Immature natural killer cell (primary cell): ENCODE measurements around the gene ANKMY1. TPM values are rescaled to one million over a fixed set of nuclear protein-coding genes. Genes with fewer than 3 reads are reported as not detected.
A peak's percentile ranks its signal among the peaks of the same experiment; 100 is the strongest.

Source experiments
- DNase-seq, 3 donors: peaks; one replicate each; pipeline ENCODE4 v3.0.0; 2022; ENCODE audit warnings: mixed read lengths in 1 of 3
- H3K27ac Mint-ChIP-seq, 6 donors: one replicate each; pipeline ENCODE4 v1.8.0; 2020; ENCODE audit warnings: mixed read lengths in 6 of 6, mild to moderate bottlenecking in 5 of 6, inconsistent platforms in 4 of 6, moderate library complexity in 3 of 6
- H3K27me3 Mint-ChIP-seq, 3 donors: one replicate each; pipeline ENCODE4 v1.8.0; 2020 to 2021; ENCODE audit warnings: low read depth in 3 of 3, mild to moderate bottlenecking in 3 of 3, mixed read lengths in 3 of 3, moderate library complexity in 3 of 3, inconsistent platforms in 1 of 3
- H3K36me3 Mint-ChIP-seq, 3 donors: one replicate each; pipeline ENCODE4 v1.8.0; 2020; ENCODE audit warnings: mixed read lengths in 3 of 3, inconsistent platforms in 2 of 3, mild to moderate bottlenecking in 2 of 3
- H3K4me1 Mint-ChIP-seq, 2 donors: one replicate each; pipeline ENCODE4 v1.8.0; 2020; ENCODE audit warnings: inconsistent platforms in 2 of 2, mild to moderate bottlenecking in 2 of 2, mixed read lengths in 2 of 2, moderate library complexity in 1 of 2
- H3K4me3 Mint-ChIP-seq, 5 donors: one replicate each; pipeline ENCODE4 v1.8.0; 2020; ENCODE audit warnings: mild to moderate bottlenecking in 5 of 5, mixed read lengths in 5 of 5, inconsistent platforms in 3 of 5, moderate library complexity in 3 of 5
- H3K9me3 Mint-ChIP-seq, 6 donors: one replicate each; pipeline ENCODE4 v1.8.0; 2020; ENCODE audit warnings: mild to moderate bottlenecking in 6 of 6, mixed read lengths in 6 of 6, inconsistent platforms in 4 of 6, moderate library complexity in 3 of 6
- polyA plus RNA-seq, 3 donors: library from polyadenylated mRNA; unstranded; fragments of 300-500 nt; fragmentation: Illumina TruSeq; gene quantifications; one replicate each; pipeline ENCODE4 v1.2.3, GENCODE V29; 2021

Gene ANKMY1
- polyA plus RNA-seq, 3 donors from 2014 or later = 5.6 to 12.4 (median 7.3) TPM

- no peaks in the 10 kb centered on the region for H3K9me3 Mint-ChIP-seq
- H3K27ac Mint-ChIP-seq = no peak overlapping the region
- DNase-seq = no peak
- H3K4me3 Mint-ChIP-seq = no peak overlapping the region
- peaks cover 32 to 35% of the 10 kb centered on the region in 2 donors for H3K4me1 Mint-ChIP-seq
- H3K27me3 Mint-ChIP-seq = peaks cover 0 to 8% (median 0%) of the 10 kb centered on the region in 3 donors
- H3K36me3 Mint-ChIP-seq = peaks cover 0 to 7% (median 6%) of the 10 kb centered on the region in 3 donors
Measured at GRCh38 chr2:240590681-240591111, 32.9 kb upstream of the ANKMY1 start.

- Mint-ChIP-seq H3K27me3 (peaks cover 0 to 8% (median 0%) of the 10 kb centered on the region in 3 donors), H3K4me1 (peaks cover 38 to 42% of the 10 kb centered on the region in 2 donors), H3K9me3 (no peaks in the 10 kb centered on the region), H3K36me3 (peaks cover 0 to 7% (median 6%) of the 10 kb centered on the region in 3 donors), H3K27ac (no peak overlapping the region), H3K4me3 (no peak overlapping the region)
- DNase-seq = no peak
Measured at GRCh38 chr2:240589850-240590525, 32.2 kb upstream of the ANKMY1 start.

- no peaks in the 10 kb centered on the region for H3K9me3 Mint-ChIP-seq
- H3K36me3 Mint-ChIP-seq = peaks cover 0 to 7% (median 6%) of the 10 kb centered on the region in 3 donors
- H3K27ac Mint-ChIP-seq = peak overlapping the region in 2 of 6 donors; percentile 25 to 49
- no peak for DNase-seq
- H3K4me1 Mint-ChIP-seq = peaks cover 44 to 48% of the 10 kb centered on the region in 2 donors
- no peak overlapping the region for H3K4me3 Mint-ChIP-seq
- H3K27me3 Mint-ChIP-seq = peaks cover 0 to 8% (median 0%) of the 10 kb centered on the region in 3 donors
Measured at GRCh38 chr2:240589375-240589774, 31.6 kb upstream of the ANKMY1 start.

GRCh38 chr2:240588669-240589068 is 30.9 kb upstream of the ANKMY1 start:
- Mint-ChIP-seq H3K27me3 (peaks cover 0 to 8% (median 0%) of the 10 kb centered on the region in 3 donors), H3K9me3 (no peaks in the 10 kb centered on the region), H3K4me3 (peak overlapping the region; percentile 2 to 95 (median 83)), H3K4me1 (peaks cover 46 to 52% of the 10 kb centered on the region in 2 donors), H3K27ac (peak overlapping the region in 5 of 6 donors; percentile 8 to 95 (median 47)), H3K36me3 (peaks cover 0 to 7% (median 6%) of the 10 kb centered on the region in 3 donors)
- DNase-seq = no peak

GRCh38 chr2:240588006-240588655 is 30.3 kb upstream of the ANKMY1 start:
- no peak for DNase-seq
- Mint-ChIP-seq H3K36me3 (peaks cover 0 to 7% (median 6%) of the 10 kb centered on the region in 3 donors), H3K4me3 (peak overlapping the region; percentile 83 to 96 (median 95)), H3K27me3 (peaks cover 0 to 8% (median 0%) of the 10 kb centered on the region in 3 donors), H3K27ac (peak overlapping the region; percentile 55 to 95 (median 91)), H3K9me3 (no peaks in the 10 kb centered on the region), H3K4me1 (peaks cover 49 to 57% of the 10 kb centered on the region in 2 donors)

GRCh38 chr2:240586919-240587800 is 29.4 kb upstream of the ANKMY1 start:
- peaks cover 0 to 7% (median 6%) of the 10 kb centered on the region in 3 donors for H3K36me3 Mint-ChIP-seq
- H3K4me3 Mint-ChIP-seq = peak overlapping the region; percentile 83 to 96 (median 95)
- peaks cover 55 to 67% of the 10 kb centered on the region in 2 donors for H3K4me1 Mint-ChIP-seq
- H3K27ac Mint-ChIP-seq = peak overlapping the region; percentile 84 to 95 (median 91)
- DNase-seq = peak; percentile 41 to 59 (median 55)
- peaks cover 0 to 8% (median 0%) of the 10 kb centered on the region in 3 donors for H3K27me3 Mint-ChIP-seq
- H3K9me3 Mint-ChIP-seq = no peaks in the 10 kb centered on the region

GRCh38 chr2:240586198-240586918 is 28.6 kb upstream of the ANKMY1 start, which contains the start of gene CAPN10:
CAPN10 (plus strand) TSS chr2:240586734; CDS start chr2:240586912, 178 bp downstream.
- H3K27ac Mint-ChIP-seq = peak within 1 kb of the TSS; percentile 91 to 97 (median 94)
- H3K36me3 Mint-ChIP-seq = peaks cover 0 to 7% (median 6%) of the 10 kb centered on the region in 3 donors
- peak within 1 kb of the TSS; percentile 93 to 97 (median 96) for H3K4me3 Mint-ChIP-seq
- DNase-seq = peak; percentile 96 to 97 (median 97)
- no peaks in the 10 kb centered on the region for H3K9me3 Mint-ChIP-seq
- peaks cover 0 to 11% (median 0%) of the 10 kb centered on the region in 3 donors for H3K27me3 Mint-ChIP-seq
- peaks cover 56 to 74% of the 10 kb centered on the region in 2 donors for H3K4me1 Mint-ChIP-seq

GRCh38 chr2:240585681-240586197 is 28.0 kb upstream of the ANKMY1 start:
- peaks cover 0 to 11% (median 0%) of the 10 kb centered on the region in 3 donors for H3K27me3 Mint-ChIP-seq
- DNase-seq = no peak
- H3K4me3 Mint-ChIP-seq = peak overlapping the region; percentile 93 to 97 (median 96)
- peaks cover 54 to 72% of the 10 kb centered on the region in 2 donors for H3K4me1 Mint-ChIP-seq
- H3K27ac Mint-ChIP-seq = peak overlapping the region; percentile 91 to 97 (median 94)
- H3K9me3 Mint-ChIP-seq = no peaks in the 10 kb centered on the region
- H3K36me3 Mint-ChIP-seq = peaks cover 0 to 7% (median 6%) of the 10 kb centered on the region in 3 donors

- H3K4me1 Mint-ChIP-seq = peaks cover 58 to 79% of the 10 kb centered on the region in 2 donors
- peaks cover 1 to 12% (median 7%) of the 10 kb centered on the region in 3 donors for H3K36me3 Mint-ChIP-seq
- peak overlapping the region in 5 of 6 donors; percentile 14 to 71 (median 42) for H3K27ac Mint-ChIP-seq
- DNase-seq = no peak
- peaks cover 0 to 11% (median 0%) of the 10 kb centered on the region in 3 donors for H3K27me3 Mint-ChIP-seq
- no peaks in the 10 kb centered on the region for H3K9me3 Mint-ChIP-seq
- peak overlapping the region; percentile 68 to 97 (median 95) for H3K4me3 Mint-ChIP-seq
Measured at GRCh38 chr2:240585101-240585500, 27.3 kb upstream of the ANKMY1 start.

GRCh38 chr2:240584486-240585031 is 26.8 kb upstream of the ANKMY1 start:
- DNase-seq = no peak
- H3K4me3 Mint-ChIP-seq = peak overlapping the region; percentile 68 to 97 (median 95)
- H3K4me1 Mint-ChIP-seq = peaks cover 62 to 84% of the 10 kb centered on the region in 2 donors
- H3K27ac Mint-ChIP-seq = peak overlapping the region in 4 of 6 donors; percentile 14 to 71 (median 55)
- peaks cover 3 to 14% (median 11%) of the 10 kb centered on the region in 3 donors for H3K36me3 Mint-ChIP-seq
- H3K9me3 Mint-ChIP-seq = no peaks in the 10 kb centered on the region
- H3K27me3 Mint-ChIP-seq = peaks cover 0 to 11% (median 0%) of the 10 kb centered on the region in 3 donors

- Mint-ChIP-seq H3K27ac (no peak overlapping the region), H3K4me1 (peaks cover 65 to 86% of the 10 kb centered on the region in 2 donors), H3K9me3 (no peaks in the 10 kb centered on the region)
Measured at GRCh38 chr2:240583774-240584173, 26.0 kb upstream of the ANKMY1 start.

GRCh38 chr2:240582781-240583180 is 25.0 kb upstream of the ANKMY1 start:
- Mint-ChIP-seq H3K27me3 (peaks cover 0 to 14% (median 3%) of the 10 kb centered on the region in 3 donors), H3K4me3 (no peak overlapping the region)

More at GRCh38 chr2:240583774-240584173, 26.0 kb upstream of the ANKMY1 start:
- H3K4me3 Mint-ChIP-seq = peak overlapping the region in 1 of 5 donors; percentile 17
- DNase-seq = no peak
- peaks cover 0 to 12% (median under 1%) of the 10 kb centered on the region in 3 donors for H3K27me3 Mint-ChIP-seq
- H3K36me3 Mint-ChIP-seq = peaks cover 3 to 12% (median 8%) of the 10 kb centered on the region in 3 donors

More at GRCh38 chr2:240582781-240583180, 25.0 kb upstream of the ANKMY1 start:
- Mint-ChIP-seq H3K4me1 (peaks cover 57 to 77% of the 10 kb centered on the region in 2 donors), H3K9me3 (no peaks in the 10 kb centered on the region), H3K36me3 (peaks cover 3 to 8% (median 5%) of the 10 kb centered on the region in 3 donors), H3K27ac (peak overlapping the region in 2 of 6 donors; percentile 32 to 59)
- DNase-seq = no peak
